Urothelium cell line (cell line): ENCODE measurements around the gene NXPH4.

ENCODE experiments used
- DNase-seq: peaks from one replicate; pipeline ENCODE4 v3.0.0; 2011; ENCODE audit warnings: low spot score, mixed read lengths
- FAIRE-seq: peaks from 2 replicates; lab custom pipeline; 2011; peaks lifted over from hg19 to GRCh38; lab: Jason Lieb, UNC

The NXPH4 gene

DNA sequence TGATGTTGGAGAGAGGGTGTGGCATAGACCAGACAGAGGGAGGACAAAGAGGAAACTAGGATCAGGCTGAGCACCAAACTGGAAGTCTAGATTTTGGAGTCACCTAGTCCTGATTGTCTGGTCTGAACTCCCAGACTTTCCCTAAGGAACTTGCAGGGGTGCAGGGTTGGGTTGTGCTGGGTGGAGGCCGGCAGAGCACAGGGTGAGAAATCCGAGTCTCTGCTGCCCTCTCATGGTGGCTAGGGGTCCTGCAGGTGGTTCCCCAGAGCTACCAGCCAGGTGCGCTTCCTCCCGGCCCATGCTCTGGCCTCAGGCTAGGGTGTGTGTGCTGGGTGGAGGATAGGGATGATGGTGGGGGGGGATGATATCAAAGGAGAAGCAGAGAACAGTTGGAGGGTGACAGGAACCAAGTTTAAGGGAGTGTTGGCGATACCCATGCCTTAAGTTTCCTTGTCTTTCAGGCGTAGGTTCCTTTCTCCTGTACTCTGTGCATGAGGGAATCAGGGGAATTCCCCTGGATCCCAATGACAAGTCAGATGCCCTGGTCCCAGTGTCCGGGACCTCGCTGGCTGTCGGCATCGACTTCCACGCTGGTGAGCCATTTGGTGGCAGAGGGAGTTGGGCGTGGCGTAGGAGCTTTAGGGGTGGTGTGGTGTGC lies 33.5 kb upstream of the NXPH4 start:
- DNase-seq = peak; percentile 92
- peak; percentile 35 for FAIRE-seq

DNA sequence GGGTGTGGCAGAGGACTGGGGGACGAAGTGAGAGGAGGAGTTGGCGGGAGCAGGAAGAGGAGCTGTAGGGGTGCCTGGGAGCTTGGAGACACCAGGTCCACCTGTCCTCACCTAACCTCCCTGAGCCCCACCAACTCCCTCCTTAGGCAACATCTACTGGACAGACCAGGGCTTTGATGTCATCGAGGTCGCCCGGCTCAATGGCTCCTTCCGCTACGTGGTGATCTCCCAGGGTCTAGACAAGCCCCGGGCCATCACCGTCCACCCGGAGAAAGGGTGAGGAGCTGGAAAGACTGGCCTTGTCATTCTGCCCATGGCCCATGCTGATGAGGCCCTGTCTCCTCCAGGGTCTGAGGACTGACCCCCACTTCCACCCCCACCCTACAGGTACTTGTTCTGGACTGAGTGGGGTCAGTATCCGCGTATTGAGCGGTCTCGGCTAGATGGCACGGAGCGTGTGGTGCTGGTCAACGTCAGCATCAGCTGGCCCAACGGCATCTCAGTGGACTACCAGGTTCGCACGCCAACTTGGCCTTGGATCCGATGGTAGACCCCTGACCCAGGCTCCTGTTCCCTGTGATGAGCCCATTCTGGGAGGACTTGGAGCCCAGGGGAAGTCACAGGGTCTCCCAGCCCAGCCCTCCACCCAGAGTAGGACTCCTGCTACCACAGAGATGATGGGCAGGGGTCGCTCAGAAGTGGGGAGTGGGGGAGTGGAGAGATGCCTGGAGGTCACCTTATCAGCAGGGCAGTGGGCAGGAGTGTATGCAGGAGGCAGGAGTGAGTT lies 32.5 kb upstream of the NXPH4 start:
- FAIRE-seq (no peak), DNase-seq (no peak)

DNA sequence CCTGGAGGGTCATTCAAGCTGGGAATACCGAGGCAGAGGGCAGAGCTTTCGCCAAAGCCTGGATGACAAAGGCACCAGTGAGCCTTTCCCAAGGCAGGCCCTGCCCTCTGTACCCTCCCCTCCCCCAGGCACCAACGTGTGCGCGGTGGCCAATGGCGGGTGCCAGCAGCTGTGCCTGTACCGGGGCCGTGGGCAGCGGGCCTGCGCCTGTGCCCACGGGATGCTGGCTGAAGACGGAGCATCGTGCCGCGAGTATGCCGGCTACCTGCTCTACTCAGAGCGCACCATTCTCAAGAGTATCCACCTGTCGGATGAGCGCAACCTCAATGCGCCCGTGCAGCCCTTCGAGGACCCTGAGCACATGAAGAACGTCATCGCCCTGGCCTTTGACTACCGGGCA lies 31.2 kb upstream of the NXPH4 start:
- no peak for FAIRE-seq
- DNase-seq = no peak

DNA sequence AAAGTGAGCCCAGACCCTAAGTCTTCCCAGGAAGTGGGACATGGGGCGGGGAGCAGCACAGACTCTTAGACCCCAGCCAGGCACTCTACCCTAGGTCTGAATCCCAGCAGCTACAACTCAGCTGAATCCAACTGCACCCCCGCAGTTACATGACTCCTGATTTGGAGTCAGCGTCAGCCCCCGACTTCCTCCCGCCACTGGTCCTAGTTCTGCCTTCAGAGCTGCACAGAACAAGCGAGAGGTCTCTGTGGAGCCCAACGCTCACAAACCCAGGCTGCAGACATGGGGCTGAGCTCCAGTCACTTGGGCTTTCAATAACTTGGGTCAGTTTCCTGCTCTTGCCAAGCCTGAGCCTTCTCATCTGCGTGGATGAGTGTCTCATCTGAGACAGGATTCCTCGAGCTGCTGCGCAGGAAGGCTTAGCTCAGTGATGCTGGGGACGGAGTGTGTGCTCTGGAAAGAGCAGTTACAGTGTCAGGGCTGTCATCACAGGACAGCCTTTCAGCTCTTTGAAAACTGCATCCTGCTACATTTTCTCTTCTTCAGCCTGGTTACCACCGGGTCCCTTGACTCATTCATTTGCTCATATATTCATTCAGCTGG lies 30.6 kb upstream of the NXPH4 start:
- no peak for FAIRE-seq

DNA sequence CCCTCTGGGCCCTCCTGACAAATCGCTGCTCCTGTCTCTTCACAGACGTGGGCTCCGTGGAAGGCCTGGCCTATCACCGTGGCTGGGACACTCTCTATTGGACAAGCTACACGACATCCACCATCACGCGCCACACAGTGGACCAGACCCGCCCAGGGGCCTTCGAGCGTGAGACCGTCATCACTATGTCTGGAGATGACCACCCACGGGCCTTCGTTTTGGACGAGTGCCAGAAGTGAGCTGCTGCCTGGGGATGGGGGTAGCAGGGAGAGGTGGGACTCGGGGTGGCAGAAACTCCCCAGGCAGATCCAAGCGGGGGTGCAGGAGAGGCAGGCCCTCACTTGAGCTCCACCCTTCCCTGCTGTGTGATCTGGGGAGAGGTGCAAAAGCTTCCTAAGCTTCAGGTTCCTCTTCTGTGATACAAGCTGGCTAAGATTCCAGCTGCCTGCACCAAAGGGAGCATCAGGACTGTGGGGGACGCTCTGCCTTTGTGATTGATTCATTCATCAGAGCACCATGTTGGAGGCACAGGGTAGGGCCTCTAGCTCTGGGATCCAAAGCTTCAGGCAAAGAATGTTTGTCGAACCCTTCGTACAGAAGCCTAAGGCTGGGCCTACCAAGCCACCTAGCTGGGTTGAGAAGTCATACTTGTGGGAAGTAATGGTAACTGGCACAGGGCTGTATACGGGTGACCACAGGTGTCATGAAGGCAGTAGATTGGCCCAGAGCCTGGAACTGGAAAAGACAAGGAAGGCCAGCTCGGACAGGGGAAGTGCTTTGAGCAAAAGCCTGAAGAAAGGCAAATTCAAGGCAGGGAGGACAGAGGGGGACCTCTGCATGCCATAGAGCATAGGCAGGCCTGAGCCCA lies 29.1 kb upstream of the NXPH4 start:
- DNase-seq = no peak

More for the DNA sequence above, 30.6 kb upstream of the NXPH4 start:
- no peak for DNase-seq

DNA sequence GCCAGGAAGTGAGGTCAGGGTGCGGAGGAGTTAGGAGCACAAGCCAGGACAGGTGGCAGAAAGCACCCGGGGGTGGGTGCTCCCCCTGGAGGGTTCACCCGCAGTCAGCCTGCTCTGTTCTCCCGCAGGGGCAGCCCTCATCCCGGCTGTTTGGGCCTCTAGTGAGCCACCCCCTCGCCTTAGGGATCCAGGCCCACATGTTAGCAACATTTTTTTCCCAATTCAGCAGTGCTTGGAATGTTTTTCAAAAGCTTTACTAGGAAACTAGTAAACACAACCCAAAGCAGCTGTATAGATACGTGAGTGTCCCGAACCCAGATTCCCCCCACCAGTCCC lies 28.5 kb upstream of the NXPH4 start:
- no peak for FAIRE-seq
- DNase-seq = no peak

More for the DNA sequence above, 29.1 kb upstream of the NXPH4 start:
- no peak for FAIRE-seq

DNA sequence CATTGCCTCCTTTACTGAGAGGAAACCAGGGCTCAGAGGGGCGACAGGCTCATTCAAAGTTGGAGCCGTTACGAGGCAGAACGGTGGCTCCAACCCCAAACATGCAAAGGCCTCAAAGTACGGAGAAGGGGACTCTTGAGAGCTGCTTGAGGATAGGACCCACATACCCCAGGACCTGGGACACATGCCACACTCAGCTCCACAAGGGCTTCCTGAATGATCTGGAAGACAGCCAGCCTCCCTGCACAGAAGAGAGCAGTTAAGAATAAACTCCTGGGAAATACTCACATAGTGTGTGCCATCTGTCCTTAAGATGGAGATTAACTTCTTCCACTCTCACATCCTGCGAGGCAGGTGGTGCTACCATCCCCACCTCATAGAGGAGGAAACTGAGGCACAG lies 26.6 kb upstream of the NXPH4 start:
- DNase-seq (no peak), FAIRE-seq (no peak)

DNA sequence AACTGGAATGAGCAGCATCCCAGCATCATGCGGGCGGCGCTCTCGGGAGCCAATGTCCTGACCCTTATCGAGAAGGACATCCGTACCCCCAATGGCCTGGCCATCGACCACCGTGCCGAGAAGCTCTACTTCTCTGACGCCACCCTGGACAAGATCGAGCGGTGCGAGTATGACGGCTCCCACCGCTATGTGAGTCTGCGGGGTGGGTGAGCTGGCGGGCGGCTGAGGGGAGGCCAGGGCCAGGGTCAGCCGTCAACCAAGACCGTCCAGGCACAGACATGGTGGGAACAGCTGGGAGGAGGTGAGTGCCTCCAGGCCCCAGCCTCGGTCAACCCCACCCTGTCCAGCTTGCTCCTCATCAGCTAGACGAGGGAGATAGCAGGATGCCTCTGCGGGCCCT lies 25.8 kb upstream of the NXPH4 start:
- no peak for DNase-seq
- FAIRE-seq = no peak

DNA sequence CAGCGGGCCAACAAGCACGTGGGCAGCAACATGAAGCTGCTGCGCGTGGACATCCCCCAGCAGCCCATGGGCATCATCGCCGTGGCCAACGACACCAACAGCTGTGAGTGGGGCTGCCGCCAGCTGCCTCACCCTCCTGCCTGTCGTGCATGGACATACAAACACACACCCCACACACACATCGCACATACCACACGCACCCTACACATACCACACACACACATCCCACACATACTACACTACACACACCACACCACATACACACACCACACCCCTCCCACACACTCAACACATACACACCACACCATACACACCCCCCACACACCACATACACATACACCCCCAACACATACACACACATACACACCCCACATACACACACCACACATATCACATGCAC lies 25.2 kb upstream of the NXPH4 start:
- no peak for DNase-seq
- no peak for FAIRE-seq

DNA sequence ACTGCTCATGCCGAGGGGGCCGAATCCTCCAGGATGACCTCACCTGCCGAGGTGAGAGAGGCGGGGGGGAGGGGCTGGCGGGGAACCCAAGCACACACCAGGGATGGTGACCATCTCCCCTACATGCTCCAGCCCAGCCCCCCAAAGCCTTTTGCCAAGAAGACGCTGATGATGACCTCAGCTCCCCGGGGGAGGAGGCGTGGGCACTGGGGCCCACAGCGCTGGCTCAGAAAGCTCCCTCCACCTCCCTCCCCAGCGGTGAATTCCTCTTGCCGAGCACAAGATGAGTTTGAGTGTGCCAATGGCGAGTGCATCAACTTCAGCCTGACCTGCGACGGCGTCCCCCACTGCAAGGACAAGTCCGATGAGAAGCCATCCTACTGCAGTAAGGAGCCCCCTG lies 23.7 kb upstream of the NXPH4 start:
- DNase-seq (no peak), FAIRE-seq (no peak)

DNA sequence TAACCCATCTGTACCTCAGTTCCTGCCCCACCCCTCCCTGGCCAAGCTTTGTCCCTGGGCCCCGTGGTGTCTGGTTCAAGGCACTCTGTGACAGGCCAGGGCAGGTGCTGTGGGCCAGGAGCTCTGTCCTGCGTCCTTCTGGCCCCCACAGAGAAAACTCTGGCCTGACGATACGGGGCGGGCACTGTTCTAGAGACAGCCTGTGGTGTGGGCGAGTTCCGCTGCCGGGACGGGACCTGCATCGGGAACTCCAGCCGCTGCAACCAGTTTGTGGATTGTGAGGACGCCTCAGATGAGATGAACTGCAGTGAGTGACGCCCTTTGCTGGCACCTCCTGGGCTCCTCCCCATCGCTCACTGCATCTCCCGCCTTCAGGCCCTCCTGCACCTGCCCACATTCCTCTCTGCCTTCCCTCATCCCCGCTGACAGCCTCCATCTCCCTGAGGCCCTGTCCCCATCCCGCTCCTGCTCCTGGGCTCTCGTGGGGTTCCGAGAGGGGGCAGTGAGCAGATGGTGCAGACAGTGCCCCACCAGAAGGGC lies 22.8 kb upstream of the NXPH4 start:
- FAIRE-seq = no peak

DNA sequence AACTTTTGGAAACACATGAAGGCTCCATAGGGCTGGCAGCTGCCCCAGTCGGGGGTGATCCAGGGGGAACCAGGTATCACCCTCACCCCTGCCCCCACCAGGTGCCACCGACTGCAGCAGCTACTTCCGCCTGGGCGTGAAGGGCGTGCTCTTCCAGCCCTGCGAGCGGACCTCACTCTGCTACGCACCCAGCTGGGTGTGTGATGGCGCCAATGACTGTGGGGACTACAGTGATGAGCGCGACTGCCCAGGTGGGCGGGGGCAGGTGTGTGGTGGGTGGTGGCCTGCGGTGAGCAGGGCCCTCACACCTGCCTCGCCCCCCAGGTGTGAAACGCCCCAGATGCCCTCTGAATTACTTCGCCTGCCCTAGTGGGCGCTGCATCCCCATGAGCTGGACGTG lies 22.3 kb upstream of the NXPH4 start:
- no peak for DNase-seq

More for the DNA sequence above, 22.8 kb upstream of the NXPH4 start:
- no peak for DNase-seq

DNA sequence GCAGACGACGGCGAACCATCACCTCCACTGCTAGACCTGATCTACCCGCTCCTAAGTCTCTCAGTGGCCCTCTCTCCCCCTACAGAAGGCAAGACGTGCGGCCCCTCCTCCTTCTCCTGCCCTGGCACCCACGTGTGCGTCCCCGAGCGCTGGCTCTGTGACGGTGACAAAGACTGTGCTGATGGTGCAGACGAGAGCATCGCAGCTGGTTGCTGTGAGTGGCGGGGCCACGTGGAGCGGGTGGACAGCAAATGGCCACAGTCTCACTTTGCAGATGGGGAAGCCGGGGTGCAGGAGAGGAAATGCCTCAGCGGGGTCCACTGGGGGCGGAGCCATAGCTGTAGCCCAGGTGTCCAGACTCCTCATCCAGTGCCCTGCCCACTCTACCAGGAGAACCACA lies 21.4 kb upstream of the NXPH4 start:
- FAIRE-seq (no peak), DNase-seq (no peak)

More for the DNA sequence above, 22.3 kb upstream of the NXPH4 start:
- FAIRE-seq = peak; percentile 5

DNA sequence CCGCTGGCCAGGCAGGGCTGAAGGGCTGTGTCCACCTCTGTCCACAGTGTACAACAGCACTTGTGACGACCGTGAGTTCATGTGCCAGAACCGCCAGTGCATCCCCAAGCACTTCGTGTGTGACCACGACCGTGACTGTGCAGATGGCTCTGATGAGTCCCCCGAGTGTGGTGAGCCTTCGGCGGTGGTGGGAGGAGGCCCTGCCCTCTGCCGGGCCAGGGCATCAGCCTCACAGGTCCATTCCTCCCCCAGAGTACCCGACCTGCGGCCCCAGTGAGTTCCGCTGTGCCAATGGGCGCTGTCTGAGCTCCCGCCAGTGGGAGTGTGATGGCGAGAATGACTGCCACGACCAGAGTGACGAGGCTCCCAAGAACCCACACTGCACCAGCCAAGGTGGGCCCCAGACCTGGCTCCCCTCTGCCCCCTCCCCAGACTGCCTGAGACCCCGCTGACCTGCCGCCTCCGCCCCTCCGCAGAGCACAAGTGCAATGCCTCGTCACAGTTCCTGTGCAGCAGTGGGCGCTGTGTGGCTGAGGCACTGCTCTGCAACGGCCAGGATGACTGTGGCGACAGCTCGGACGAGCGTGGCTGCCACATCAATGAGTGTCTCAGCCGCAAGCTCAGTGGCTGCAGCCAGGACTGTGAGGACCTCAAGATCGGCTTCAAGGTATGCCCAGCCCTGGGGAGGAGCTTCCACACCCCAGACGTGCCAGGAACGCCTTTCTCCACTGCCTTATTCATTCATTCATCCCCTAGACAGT lies 20.8 kb upstream of the NXPH4 start:
- DNase-seq = no peak

DNA sequence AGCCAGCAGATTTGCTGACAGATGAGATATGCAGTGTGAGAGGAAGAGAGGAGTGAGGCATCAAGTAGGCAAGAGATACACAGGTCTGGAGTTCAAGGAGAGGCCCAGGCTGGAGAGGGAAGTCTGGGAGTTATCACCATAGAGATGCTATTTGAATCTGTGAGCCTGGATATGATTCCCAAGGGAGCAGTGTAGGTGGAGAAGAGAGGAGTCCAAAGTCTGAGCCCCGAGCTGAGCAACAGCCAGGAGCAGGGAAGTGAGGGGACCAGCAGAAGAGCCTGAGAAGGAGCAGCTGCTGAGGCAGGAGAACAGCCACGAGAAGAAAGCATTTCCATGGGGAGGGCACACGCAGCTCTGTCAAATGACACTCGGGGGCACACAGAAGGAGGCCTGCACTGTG lies 20.2 kb upstream of the NXPH4 start:
- DNase-seq (no peak), FAIRE-seq (no peak)

More for the DNA sequence above, 20.8 kb upstream of the NXPH4 start:
- no peak for FAIRE-seq

DNA sequence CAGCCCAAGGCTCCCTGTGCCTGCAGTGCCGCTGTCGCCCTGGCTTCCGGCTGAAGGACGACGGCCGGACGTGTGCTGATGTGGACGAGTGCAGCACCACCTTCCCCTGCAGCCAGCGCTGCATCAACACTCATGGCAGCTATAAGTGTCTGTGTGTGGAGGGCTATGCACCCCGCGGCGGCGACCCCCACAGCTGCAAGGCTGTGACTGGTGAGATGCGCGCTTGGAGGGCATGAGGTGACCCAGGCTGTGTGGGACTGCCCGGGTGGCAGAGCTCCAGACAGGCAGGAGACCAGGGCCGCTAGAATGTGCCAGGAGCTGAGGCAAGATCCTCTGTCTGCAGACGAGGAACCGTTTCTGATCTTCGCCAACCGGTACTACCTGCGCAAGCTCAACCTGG lies 19.6 kb upstream of the NXPH4 start:
- no peak for FAIRE-seq
- no peak for DNase-seq

DNA sequence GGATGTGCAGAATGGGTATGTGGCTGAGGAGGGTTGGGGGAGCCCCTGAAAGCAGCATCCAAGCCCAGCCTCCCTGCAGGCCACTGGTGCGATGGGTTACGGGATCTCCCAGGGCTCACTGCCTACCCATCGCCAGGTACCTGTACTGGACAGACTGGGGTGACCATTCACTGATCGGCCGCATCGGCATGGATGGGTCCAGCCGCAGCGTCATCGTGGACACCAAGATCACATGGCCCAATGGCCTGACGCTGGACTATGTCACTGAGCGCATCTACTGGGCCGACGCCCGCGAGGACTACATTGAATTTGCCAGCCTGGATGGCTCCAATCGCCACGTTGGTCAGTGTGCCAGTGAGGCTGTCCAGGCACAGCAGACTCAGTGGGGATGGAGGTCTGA lies 18.3 kb upstream of the NXPH4 start:
- FAIRE-seq = no peak

DNA sequence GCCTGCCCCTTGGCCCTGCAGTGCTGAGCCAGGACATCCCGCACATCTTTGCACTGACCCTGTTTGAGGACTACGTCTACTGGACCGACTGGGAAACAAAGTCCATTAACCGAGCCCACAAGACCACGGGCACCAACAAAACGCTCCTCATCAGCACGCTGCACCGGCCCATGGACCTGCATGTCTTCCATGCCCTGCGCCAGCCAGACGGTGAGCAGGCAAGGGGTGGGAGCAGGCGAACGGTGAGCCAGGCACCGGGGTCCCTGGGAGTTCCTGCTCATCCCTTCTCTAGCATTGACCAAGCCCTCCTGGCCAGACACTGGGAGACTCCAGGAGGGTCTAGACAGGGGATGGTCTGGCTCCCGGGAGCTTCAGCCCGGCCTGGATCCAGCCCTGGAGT lies 17.4 kb upstream of the NXPH4 start:
- DNase-seq (no peak), FAIRE-seq (no peak)

More for the DNA sequence above, 18.3 kb upstream of the NXPH4 start:
- DNase-seq = no peak

DNA sequence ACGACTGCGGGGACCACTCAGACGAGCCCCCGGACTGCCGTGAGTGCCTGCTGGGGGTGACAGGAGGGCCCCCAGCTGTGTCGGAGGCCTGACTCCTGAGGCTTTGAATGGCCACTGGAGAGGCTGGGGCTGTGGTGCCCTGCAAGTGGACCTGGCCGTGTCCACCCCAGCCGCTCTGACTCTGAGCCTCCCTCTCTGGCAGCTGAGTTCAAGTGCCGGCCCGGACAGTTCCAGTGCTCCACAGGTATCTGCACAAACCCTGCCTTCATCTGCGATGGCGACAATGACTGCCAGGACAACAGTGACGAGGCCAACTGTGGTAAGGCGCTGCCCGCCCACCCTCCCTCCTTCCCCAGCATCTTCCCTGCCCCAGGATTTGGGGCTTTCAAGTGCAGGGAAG lies 16.1 kb upstream of the NXPH4 start:
- FAIRE-seq (no peak), DNase-seq (no peak)

DNA sequence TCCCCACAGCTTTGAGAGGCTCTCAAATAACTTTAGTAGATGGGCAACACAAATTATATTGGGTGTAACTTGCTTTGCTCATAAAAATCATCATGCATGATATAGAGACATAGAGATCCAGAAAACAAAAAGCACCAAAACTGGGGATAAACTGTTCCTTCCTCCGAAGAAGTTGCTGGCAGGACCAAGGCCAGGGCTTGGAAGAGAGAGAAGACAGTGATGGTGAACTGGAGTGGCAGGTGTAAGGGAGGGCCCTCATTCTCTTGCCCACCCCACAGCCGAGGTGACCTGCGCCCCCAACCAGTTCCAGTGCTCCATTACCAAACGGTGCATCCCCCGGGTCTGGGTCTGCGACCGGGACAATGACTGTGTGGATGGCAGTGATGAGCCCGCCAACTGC lies 15.4 kb upstream of the NXPH4 start:
- FAIRE-seq (no peak), DNase-seq (no peak)
